HepG2 (cell line): ENCODE measurements around the gene PRDM7. TPM values are rescaled to one million over a fixed set of nuclear protein-coding genes. Genes with fewer than 3 reads are reported as not detected.

Experiments used
- ATAC-seq: fragments of 200-7000 bp; cut with Tn5 transposase; 3 replicates; pipeline ENCODE4 v1.9.1; 2020; ENCODE audit warnings: mild to moderate bottlenecking, moderate library complexity
- BruUV-seq: library from RNA; stranded (reverse); fragments of 400-500 nt; replicated peaks from 2 replicates; lab custom pipeline; 2021; lab: Mats Ljungman, UMichigan
- CTCF ChIA-PET: fragments of 300-600 bp; formaldehyde crosslinking; extraction: SDS; loops from one replicate; lab custom pipeline; 2021; ENCODE audit warnings: low total read pairs, inconsistent platforms, low intra/inter-chr PET ratio; lab: Yijun Ruan, JAX
- POLR2A ChIA-PET: fragments of 350-600 bp; sonication (Branson Sonifier 250); formaldehyde crosslinking; loops from one replicate; lab custom pipeline; 2020; ENCODE audit warnings: antibody characterized with exemption, inconsistent platforms; lab: Yijun Ruan, JAX
- DNase-seq: peaks from one replicate; pipeline ENCODE4 v3.0.0-alpha.2; 2015; ENCODE audit warnings: low spot score
- FAIRE-seq: peaks from 3 replicates; lab custom pipeline; 2011; peaks lifted over from hg19 to GRCh38; lab: Jason Lieb, UNC
- H2AFZ ChIP-seq: one replicate; pipeline ENCODE4 v1.6.1; 2011; ENCODE audit warnings: low read length, inconsistent platforms
- H3K27ac ChIP-seq: fragments of 300-600 bp; 3 replicates; pipeline ENCODE4 v1.8.0; 2011; ENCODE audit warnings: mixed run types, mild to moderate bottlenecking, mixed read lengths, low read length, inconsistent platforms; ENCODE audit not compliant: insufficient read depth; ENCODE audit errors: extremely low read length
- H3K27me3 ChIP-seq, 2 experiments: fragments of 200-600 bp in 1 of 2; 2 replicates in 1 of 2; 3 replicates in 1 of 2; pipeline versions ENCODE4 v1.6.0 to v1.8.0; 2011; ENCODE audit warnings: low read length in 2 of 2, mild to moderate bottlenecking in 2 of 2, moderate library complexity in 2 of 2, inconsistent platforms in 1 of 2; ENCODE audit not compliant: insufficient read depth in 2 of 2, control insufficient read depth in 1 of 2
- H3K36me3 ChIP-seq, 2 experiments: fragments of 200-600 bp in 1 of 2; replicated peaks in 1 of 2; 2 replicates in 1 of 2; 3 replicates in 1 of 2; pipeline versions ENCODE4 v1.5.1 to v1.8.0; 2011; ENCODE audit warnings: low read length in 2 of 2, inconsistent platforms in 1 of 2; ENCODE audit not compliant: insufficient read depth in 2 of 2, control insufficient read depth in 1 of 2
- H3K4me1 ChIP-seq: 2 replicates; pipeline ENCODE4 v1.5.1; 2012; ENCODE audit warnings: low read length, inconsistent platforms; ENCODE audit not compliant: insufficient read depth
- H3K4me2 ChIP-seq: 2 replicates; pipeline ENCODE4 v1.6.0; 2011; ENCODE audit warnings: low read depth, low read length, inconsistent platforms
- H3K4me3 ChIP-seq, 3 experiments: fragments of 200-600 bp in 1 of 3; sonication (generic), shearing (Covaris generic) in 1 of 3; replicated peaks in 1 of 3; 2 replicates each; pipeline ENCODE4 v1.5.1; 2011 to 2016; ENCODE audit warnings: low read length in 3 of 3, inconsistent platforms in 2 of 3, low read depth in 2 of 3, mild to moderate bottlenecking in 2 of 3, control low read depth in 1 of 3, mixed read lengths in 1 of 3; ENCODE audit not compliant: insufficient read depth in 1 of 3
- H3K79me2 ChIP-seq: one replicate; pipeline ENCODE4 v1.6.1; 2011; ENCODE audit warnings: low read length, inconsistent platforms; ENCODE audit not compliant: insufficient read depth
- H3K9ac ChIP-seq: 2 replicates; pipeline ENCODE4 v1.6.0; 2011; ENCODE audit warnings: mild to moderate bottlenecking, low read depth, low read length, inconsistent platforms; ENCODE audit not compliant: insufficient read depth
- H3K9me3 ChIP-seq: 2 replicates; pipeline ENCODE4 v1.5.1; 2012; ENCODE audit warnings: mild to moderate bottlenecking, low read length
- H4K20me1 ChIP-seq: 2 replicates; pipeline ENCODE4 v1.6.0; 2011; ENCODE audit warnings: inconsistent platforms, mild to moderate bottlenecking, low read length, moderate library complexity; ENCODE audit not compliant: insufficient read depth
- MYNN ChIP-seq: sonication (generic); formaldehyde crosslinking; IDR thresholded peaks from 2 replicates; pipeline ENCODE4 v1.4.0; 2020; ENCODE audit warnings: mild to moderate bottlenecking, low read depth, missing genetic modification reagents
- PITX1 ChIP-seq: sonication (generic); formaldehyde crosslinking; IDR thresholded peaks from 2 replicates; pipeline ENCODE4 v1.5.1; 2020; ENCODE audit warnings: mild to moderate bottlenecking, missing genetic modification reagents
- RFX3 ChIP-seq: IDR thresholded peaks from 2 replicates; pipeline ENCODE4 v1.6.1; 2016; ENCODE audit warnings: missing biosample characterization, missing genetic modification reagents
- SMYD3 ChIP-seq: sonication (generic); formaldehyde crosslinking; IDR thresholded peaks from 2 replicates; pipeline ENCODE4 v1.8.1; 2023; ENCODE audit warnings: mild to moderate bottlenecking, missing genetic modification reagents
- ZBTB20 ChIP-seq: sonication (generic); formaldehyde crosslinking; IDR thresholded peaks from 2 replicates; pipeline ENCODE4 v1.8.1; 2023; ENCODE audit warnings: missing genetic modification reagents, low read depth, mild to moderate bottlenecking, borderline replicate concordance
- ZMYM4 ChIP-seq: sonication (generic); formaldehyde crosslinking; IDR thresholded peaks from 2 replicates; pipeline ENCODE4 v1.8.1; 2023; ENCODE audit warnings: mild to moderate bottlenecking, missing genetic modification reagents
- ZNF121 ChIP-seq: sonication (generic); formaldehyde crosslinking; IDR thresholded peaks from 2 replicates; pipeline ENCODE4 v1.5.0; 2020; ENCODE audit warnings: mild to moderate bottlenecking, missing genetic modification reagents
- ZNF431 ChIP-seq: sonication (generic); formaldehyde crosslinking; IDR thresholded peaks from 2 replicates; pipeline ENCODE4 v1.9.0; 2022; ENCODE audit warnings: missing genetic modification reagents, low read depth, mild to moderate bottlenecking, borderline replicate concordance
- ZNF550 ChIP-seq: sonication (generic); formaldehyde crosslinking; IDR thresholded peaks from 2 replicates; pipeline ENCODE4 v1.4.0; 2020; ENCODE audit warnings: mild to moderate bottlenecking, missing genetic modification reagents, borderline replicate concordance
- WGBS: methylation state at CpG from one replicate; pipeline ENCODE4 v1.1.6; 2017; ENCODE audit warnings: low lambda C conversion rate; 5-methylcytosine and 5-hydroxymethylcytosine counted together
- in situ Hi-C: cut with HindIII; loops from 2 replicates; pipeline ENCODE4 v1.10.0; 2017; ENCODE audit warnings: low pct_unique_long_range_greater_than_20kb; ENCODE audit not compliant: extremely low pct_ligation_motif_present
- intact Hi-C: fragments of 100-400 bp; cut with micrococcal nuclease; formaldehyde crosslinking; loops from one replicate; pipeline ENCODE4 v1.10.0; 2022; ENCODE audit not compliant: unreplicated experiment
- polyA plus RNA-seq, 8 experiments: library from polyadenylated mRNA; depleted of rRNA in 3 of 8; stranded (reverse) in 7 of 8; unstranded in 1 of 8; fragments of >200 nt; fragmentation: Illumina TruSeq in 4 of 8; extraction: Trizol in 4 of 8; gene quantifications; 2 replicates each; pipeline versions ENCODE4 v1.2.1 to v1.2.3, GENCODE V29; 2011 to 2016; ENCODE audit warnings: low read depth in 4 of 8, missing spikeins in 1 of 8, mixed read lengths in 1 of 8; ENCODE audit not compliant: insufficient read depth in 1 of 8
- total RNA-seq, 5 experiments: library from RNA; depleted of rRNA; stranded (reverse); fragments of >200 nt; fragmentation: Illumina TruSeq; extraction: Trizol; gene quantifications; 2 replicates each; pipeline ENCODE4 v1.2.3, GENCODE V29; 2016; ENCODE audit warnings: low read depth in 1 of 5
- TF ChIP-seq, protein P1 (sequence below): sonication (generic); formaldehyde crosslinking; IDR thresholded peaks from 2 replicates; pipeline ENCODE4 v1.4.0; 2020; ENCODE audit warnings: mild to moderate bottlenecking, missing genetic modification reagents
- TF ChIP-seq, protein P2 (sequence below): sonication (generic); formaldehyde crosslinking; IDR thresholded peaks from 2 replicates; pipeline ENCODE4 v1.9.0; 2021; ENCODE audit warnings: mild to moderate bottlenecking, missing genetic modification reagents
- TF ChIP-seq, protein P3 (sequence below): sonication (generic); formaldehyde crosslinking; IDR thresholded peaks from 2 replicates; pipeline ENCODE4 v1.8.0; 2022; ENCODE audit warnings: mild to moderate bottlenecking, missing genetic modification reagents; ENCODE audit not compliant: insufficient replicate concordance

Gene PRDM7
- total and polyA plus RNA-seq, 2 of the 13 experiments (the other 11 are each of a cell fraction or from before 2014, with no cell fraction given): not detected

DNA sequence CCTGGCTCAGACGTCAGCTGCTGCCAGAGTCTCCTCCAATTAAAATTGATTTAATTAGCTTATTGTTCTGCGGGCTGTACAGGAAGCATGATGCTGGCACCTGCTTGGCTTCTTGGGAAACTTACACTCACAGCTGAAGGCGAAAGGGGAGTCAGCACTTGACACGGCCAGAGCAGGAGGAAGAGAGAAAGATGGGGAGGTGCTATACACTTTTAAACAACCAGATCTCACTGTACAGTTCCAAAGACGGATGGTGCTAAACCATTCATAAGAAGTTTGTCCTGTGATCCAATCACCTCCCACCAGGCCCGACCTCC, 1.4 kb upstream of the PRDM7 start:
- intact Hi-C loops: no loop called here
- ChIA-PET CTCF (no interaction called here), POLR2A (no interaction called here)
- peaks cover 7 to 32% of the 10 kb centered on the region in 2 experiments; a peak in 4 of 5 replicates for H3K27me3 ChIP-seq
- no peak overlapping the region for H3K4me2 ChIP-seq
- no peak for ATAC-seq
- peak overlapping the region in 1 of 3 experiments; percentile 31; a peak in 1 of 6 replicates for H3K4me3 ChIP-seq
- no peak for FAIRE-seq
- H3K9me3 ChIP-seq: no peaks in the 10 kb centered on the region; the same call in 1 of the 2 replicates
- WGBS: 32% methylated on average over 6 of the region's 6 CpGs
- peaks cover 17% of the 10 kb centered on the region for H3K4me1 ChIP-seq
- H2AFZ ChIP-seq: peak overlapping the region; percentile 4
- H3K36me3 ChIP-seq: no peaks in the 10 kb centered on the region
- in situ Hi-C loops: no loop called here
- no peak overlapping the region for H3K9ac ChIP-seq
- no peaks in the 10 kb centered on the region for H3K79me2 ChIP-seq
- no peak for DNase-seq
- no peak overlapping the region for H3K27ac ChIP-seq
- no peaks in the 10 kb centered on the region for H4K20me1 ChIP-seq
- BruUV-seq: no TSS peak
- TF ChIP-seq ZNF550 (CRISPR knock-in tag) (no peak), ZMYM4 (CRISPR knock-in tag) (no peak), SMYD3 (CRISPR knock-in tag) (no peak), PITX1 (no peak), RFX3 (no peak), MYNN (CRISPR knock-in tag) (no peak), ZNF431 (CRISPR knock-in tag) (no peak), ZBTB20 (CRISPR knock-in tag) (no peak), ZNF121 (CRISPR knock-in tag) (no peak)
- TF ChIP-seq, protein P1, sequence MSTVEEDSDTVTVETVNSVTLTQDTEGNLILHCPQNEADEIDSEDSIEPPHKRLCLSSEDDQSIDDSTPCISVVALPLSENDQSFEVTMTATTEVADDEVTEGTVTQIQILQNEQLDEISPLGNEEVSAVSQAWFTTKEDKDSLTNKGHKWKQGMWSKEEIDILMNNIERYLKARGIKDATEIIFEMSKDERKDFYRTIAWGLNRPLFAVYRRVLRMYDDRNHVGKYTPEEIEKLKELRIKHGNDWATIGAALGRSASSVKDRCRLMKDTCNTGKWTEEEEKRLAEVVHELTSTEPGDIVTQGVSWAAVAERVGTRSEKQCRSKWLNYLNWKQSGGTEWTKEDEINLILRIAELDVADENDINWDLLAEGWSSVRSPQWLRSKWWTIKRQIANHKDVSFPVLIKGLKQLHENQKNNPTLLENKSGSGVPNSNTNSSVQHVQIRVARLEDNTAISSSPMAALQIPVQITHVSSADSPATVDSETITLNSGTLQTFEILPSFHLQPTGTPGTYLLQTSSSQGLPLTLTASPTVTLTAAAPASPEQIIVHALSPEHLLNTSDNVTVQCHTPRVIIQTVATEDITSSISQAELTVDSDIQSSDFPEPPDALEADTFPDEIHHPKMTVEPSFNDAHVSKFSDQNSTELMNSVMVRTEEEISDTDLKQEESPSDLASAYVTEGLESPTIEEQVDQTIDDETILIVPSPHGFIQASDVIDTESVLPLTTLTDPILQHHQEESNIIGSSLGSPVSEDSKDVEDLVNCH: no peak
- TF ChIP-seq, protein P2, sequence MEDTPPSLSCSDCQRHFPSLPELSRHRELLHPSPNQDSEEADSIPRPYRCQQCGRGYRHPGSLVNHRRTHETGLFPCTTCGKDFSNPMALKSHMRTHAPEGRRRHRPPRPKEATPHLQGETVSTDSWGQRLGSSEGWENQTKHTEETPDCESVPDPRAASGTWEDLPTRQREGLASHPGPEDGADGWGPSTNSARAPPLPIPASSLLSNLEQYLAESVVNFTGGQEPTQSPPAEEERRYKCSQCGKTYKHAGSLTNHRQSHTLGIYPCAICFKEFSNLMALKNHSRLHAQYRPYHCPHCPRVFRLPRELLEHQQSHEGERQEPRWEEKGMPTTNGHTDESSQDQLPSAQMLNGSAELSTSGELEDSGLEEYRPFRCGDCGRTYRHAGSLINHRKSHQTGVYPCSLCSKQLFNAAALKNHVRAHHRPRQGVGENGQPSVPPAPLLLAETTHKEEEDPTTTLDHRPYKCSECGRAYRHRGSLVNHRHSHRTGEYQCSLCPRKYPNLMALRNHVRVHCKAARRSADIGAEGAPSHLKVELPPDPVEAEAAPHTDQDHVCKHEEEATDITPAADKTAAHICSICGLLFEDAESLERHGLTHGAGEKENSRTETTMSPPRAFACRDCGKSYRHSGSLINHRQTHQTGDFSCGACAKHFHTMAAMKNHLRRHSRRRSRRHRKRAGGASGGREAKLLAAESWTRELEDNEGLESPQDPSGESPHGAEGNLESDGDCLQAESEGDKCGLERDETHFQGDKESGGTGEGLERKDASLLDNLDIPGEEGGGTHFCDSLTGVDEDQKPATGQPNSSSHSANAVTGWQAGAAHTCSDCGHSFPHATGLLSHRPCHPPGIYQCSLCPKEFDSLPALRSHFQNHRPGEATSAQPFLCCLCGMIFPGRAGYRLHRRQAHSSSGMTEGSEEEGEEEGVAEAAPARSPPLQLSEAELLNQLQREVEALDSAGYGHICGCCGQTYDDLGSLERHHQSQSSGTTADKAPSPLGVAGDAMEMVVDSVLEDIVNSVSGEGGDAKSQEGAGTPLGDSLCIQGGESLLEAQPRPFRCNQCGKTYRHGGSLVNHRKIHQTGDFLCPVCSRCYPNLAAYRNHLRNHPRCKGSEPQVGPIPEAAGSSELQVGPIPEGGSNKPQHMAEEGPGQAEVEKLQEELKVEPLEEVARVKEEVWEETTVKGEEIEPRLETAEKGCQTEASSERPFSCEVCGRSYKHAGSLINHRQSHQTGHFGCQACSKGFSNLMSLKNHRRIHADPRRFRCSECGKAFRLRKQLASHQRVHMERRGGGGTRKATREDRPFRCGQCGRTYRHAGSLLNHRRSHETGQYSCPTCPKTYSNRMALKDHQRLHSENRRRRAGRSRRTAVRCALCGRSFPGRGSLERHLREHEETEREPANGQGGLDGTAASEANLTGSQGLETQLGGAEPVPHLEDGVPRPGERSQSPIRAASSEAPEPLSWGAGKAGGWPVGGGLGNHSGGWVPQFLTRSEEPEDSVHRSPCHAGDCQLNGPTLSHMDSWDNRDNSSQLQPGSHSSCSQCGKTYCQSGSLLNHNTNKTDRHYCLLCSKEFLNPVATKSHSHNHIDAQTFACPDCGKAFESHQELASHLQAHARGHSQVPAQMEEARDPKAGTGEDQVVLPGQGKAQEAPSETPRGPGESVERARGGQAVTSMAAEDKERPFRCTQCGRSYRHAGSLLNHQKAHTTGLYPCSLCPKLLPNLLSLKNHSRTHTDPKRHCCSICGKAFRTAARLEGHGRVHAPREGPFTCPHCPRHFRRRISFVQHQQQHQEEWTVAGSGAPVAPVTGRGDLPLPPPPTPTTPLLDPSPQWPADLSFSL (CRISPR knock-in tag): no peak
- TF ChIP-seq, protein P3, sequence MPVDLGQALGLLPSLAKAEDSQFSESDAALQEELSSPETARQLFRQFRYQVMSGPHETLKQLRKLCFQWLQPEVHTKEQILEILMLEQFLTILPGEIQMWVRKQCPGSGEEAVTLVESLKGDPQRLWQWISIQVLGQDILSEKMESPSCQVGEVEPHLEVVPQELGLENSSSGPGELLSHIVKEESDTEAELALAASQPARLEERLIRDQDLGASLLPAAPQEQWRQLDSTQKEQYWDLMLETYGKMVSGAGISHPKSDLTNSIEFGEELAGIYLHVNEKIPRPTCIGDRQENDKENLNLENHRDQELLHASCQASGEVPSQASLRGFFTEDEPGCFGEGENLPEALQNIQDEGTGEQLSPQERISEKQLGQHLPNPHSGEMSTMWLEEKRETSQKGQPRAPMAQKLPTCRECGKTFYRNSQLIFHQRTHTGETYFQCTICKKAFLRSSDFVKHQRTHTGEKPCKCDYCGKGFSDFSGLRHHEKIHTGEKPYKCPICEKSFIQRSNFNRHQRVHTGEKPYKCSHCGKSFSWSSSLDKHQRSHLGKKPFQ: no peak
